ENCODE data around the gene OXNAD1. TPM values are rescaled to one million over a fixed set of nuclear protein-coding genes. Genes with fewer than 3 reads are reported as not detected.

Gene OXNAD1
- total RNA-seq, 1 experiment from 2014 or later: 12.1 TPM

- H3K79me2 ChIP-seq (ENCODE audit: insufficient read depth, low read length): peaks cover 31% of the 10 kb centered on the region
- peaks cover 2 to 3% of the 10 kb centered on the region in 2 experiments; a peak in 2 of 4 replicates for H3K4me1 ChIP-seq (ENCODE audit: control insufficient read depth in 1 of 2, insufficient read depth in 2 of 2, low read length in 2 of 2)
- no peak for DNase-seq (ENCODE audit: low read depth, low spot score)
- H3K9me2 ChIP-seq (ENCODE audit: insufficient read depth): no peaks in the 10 kb centered on the region
- H3K36me3 ChIP-seq (ENCODE audit: control insufficient read depth in 1 of 2, insufficient read depth in 2 of 2, low read length in 2 of 2): peaks cover 3 to 14% of the 10 kb centered on the region in 2 experiments
- ChIA-PET CTCF (no interaction called here), POLR2A (no interaction called here), RAD21 (ENCODE audit: low non-redundant PET in 1 of 2, low total read pairs in 2 of 2, uncharacterized antibody in 2 of 2, unreplicated experiment in 2 of 2) (no interaction called here)
- H2AFZ ChIP-seq (ENCODE audit: low read depth, low read length, poor library complexity, severe bottlenecking): no peak overlapping the region
- intact Hi-C loops (cut with micrococcal nuclease): no loop called here
- TF ChIP-seq, protein P1, sequence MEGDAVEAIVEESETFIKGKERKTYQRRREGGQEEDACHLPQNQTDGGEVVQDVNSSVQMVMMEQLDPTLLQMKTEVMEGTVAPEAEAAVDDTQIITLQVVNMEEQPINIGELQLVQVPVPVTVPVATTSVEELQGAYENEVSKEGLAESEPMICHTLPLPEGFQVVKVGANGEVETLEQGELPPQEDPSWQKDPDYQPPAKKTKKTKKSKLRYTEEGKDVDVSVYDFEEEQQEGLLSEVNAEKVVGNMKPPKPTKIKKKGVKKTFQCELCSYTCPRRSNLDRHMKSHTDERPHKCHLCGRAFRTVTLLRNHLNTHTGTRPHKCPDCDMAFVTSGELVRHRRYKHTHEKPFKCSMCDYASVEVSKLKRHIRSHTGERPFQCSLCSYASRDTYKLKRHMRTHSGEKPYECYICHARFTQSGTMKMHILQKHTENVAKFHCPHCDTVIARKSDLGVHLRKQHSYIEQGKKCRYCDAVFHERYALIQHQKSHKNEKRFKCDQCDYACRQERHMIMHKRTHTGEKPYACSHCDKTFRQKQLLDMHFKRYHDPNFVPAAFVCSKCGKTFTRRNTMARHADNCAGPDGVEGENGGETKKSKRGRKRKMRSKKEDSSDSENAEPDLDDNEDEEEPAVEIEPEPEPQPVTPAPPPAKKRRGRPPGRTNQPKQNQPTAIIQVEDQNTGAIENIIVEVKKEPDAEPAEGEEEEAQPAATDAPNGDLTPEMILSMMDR (IDR thresholded peaks at IDR 0.05 in 2 of 3, conservative IDR thresholded peaks at IDR 0.05 in 1 of 3; ENCODE audit: borderline replicate concordance in 1 of 3, insufficient read depth in 1 of 3, low read depth in 2 of 3, low read length in 2 of 3): no peak
- TF ChIP-seq POLR2AphosphoS5 (IDR thresholded peaks at IDR 0.05; ENCODE audit: low read depth, low read length): no peak
- TF ChIP-seq ZFX (IDR thresholded peaks at IDR 0.05): no peak
- no peak for TF ChIP-seq ZNF274 (IDR thresholded peaks at IDR 0.05; ENCODE audit: low read depth, low read length)
- no peak for TF ChIP-seq EZH2 (IDR thresholded peaks at IDR 0.05)
- no peak for TF ChIP-seq SRF (IDR thresholded peaks at IDR 0.05; ENCODE audit: low read depth)
- no peak for TF ChIP-seq EGR1 (IDR thresholded peaks at IDR 0.05; ENCODE audit: low read depth)
- TF ChIP-seq, protein P2, sequence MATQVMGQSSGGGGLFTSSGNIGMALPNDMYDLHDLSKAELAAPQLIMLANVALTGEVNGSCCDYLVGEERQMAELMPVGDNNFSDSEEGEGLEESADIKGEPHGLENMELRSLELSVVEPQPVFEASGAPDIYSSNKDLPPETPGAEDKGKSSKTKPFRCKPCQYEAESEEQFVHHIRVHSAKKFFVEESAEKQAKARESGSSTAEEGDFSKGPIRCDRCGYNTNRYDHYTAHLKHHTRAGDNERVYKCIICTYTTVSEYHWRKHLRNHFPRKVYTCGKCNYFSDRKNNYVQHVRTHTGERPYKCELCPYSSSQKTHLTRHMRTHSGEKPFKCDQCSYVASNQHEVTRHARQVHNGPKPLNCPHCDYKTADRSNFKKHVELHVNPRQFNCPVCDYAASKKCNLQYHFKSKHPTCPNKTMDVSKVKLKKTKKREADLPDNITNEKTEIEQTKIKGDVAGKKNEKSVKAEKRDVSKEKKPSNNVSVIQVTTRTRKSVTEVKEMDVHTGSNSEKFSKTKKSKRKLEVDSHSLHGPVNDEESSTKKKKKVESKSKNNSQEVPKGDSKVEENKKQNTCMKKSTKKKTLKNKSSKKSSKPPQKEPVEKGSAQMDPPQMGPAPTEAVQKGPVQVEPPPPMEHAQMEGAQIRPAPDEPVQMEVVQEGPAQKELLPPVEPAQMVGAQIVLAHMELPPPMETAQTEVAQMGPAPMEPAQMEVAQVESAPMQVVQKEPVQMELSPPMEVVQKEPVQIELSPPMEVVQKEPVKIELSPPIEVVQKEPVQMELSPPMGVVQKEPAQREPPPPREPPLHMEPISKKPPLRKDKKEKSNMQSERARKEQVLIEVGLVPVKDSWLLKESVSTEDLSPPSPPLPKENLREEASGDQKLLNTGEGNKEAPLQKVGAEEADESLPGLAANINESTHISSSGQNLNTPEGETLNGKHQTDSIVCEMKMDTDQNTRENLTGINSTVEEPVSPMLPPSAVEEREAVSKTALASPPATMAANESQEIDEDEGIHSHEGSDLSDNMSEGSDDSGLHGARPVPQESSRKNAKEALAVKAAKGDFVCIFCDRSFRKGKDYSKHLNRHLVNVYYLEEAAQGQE (IDR thresholded peaks at IDR 0.05; ENCODE audit: low read depth): no peak
- no peak overlapping the region for H3K27ac ChIP-seq (ENCODE audit: low read depth, low read length)
- H3K9ac ChIP-seq (ENCODE audit: low read length): no peak overlapping the region
- no peaks in the 10 kb centered on the region for H3K27me3 ChIP-seq (ENCODE audit: insufficient read depth, low read length)
- ATAC-seq: no peak
- H3K4me3 ChIP-seq (replicated peaks in 1 of 2; ENCODE audit: low read depth in 1 of 2, low read length in 2 of 2): no peak overlapping the region
- no peak overlapping the region for H3K4me2 ChIP-seq (ENCODE audit: low read length)
- BruUV-seq (replicated peaks): no TSS peak
- no peaks in the 10 kb centered on the region for H4K20me1 ChIP-seq (ENCODE audit: insufficient read depth)
- no peaks in the 10 kb centered on the region for H3K9me3 ChIP-seq (ENCODE audit: control insufficient read depth in 1 of 2, insufficient read depth in 1 of 2, low read depth in 1 of 2, low read length in 2 of 2)
Measured at GRCh38 chr3:16260046-16260445, 5.0 kb upstream of the OXNAD1 start.

Data from HCT116 (cell line).